Astrocyte (in vitro differentiated cells and primary cell): Measurements from ENCODE around the gene FXYD7.

Experiments
- CTCF ChIP-seq: IDR thresholded peaks from 2 replicates; pipeline ENCODE4 v1.5.1; 2011; ENCODE audit warnings: low read depth, mild to moderate bottlenecking, inconsistent platforms, low read length, moderate library complexity; ENCODE audit not compliant: insufficient read depth
- EZH2 ChIP-seq: IDR thresholded peaks from 2 replicates; pipeline ENCODE4 v1.6.1; 2012; ENCODE audit warnings: mild to moderate bottlenecking, low read length, inconsistent platforms; ENCODE audit not compliant: insufficient read depth

- TF ChIP-seq CTCF (no peak), EZH2 (no peak)
These were observed 20.1 kb upstream of the FXYD7 start for GRCh38 chr19:35122687-35123551.
